H1 (cell line): Measurements from ENCODE around the gene FBLN2. TPM values are rescaled to one million over a fixed set of nuclear protein-coding genes. Genes with fewer than 3 reads are reported as not detected.
A peak's percentile ranks its signal among the peaks of the same experiment; 100 is the strongest.

Source experiments
- CTCF ChIA-PET: fragments of 300-600 bp; sonication (Branson Sonifier 250); formaldehyde crosslinking; loops from one replicate; lab custom pipeline; 2021; ENCODE audit not compliant: partially characterized antibody; lab: Charles Lee
- POLR2A ChIA-PET: fragments of 300-600 bp; sonication (Branson Sonifier 250); formaldehyde crosslinking; loops from one replicate; lab custom pipeline; 2021; ENCODE audit warnings: inconsistent platforms; ENCODE audit not compliant: partially characterized antibody; lab: Charles Lee
- DNase-seq, 2 experiments: peaks; one replicate each; pipeline versions ENCODE4 v3.0.0 to v3.0.0-alpha.2; 2010 to 2022; ENCODE audit warnings: low spot score in 2 of 2, low read depth in 1 of 2, mixed read lengths in 1 of 2
- FAIRE-seq: peaks from 2 replicates; lab custom pipeline; 2011; peaks lifted over from hg19 to GRCh38; lab: Jason Lieb, UNC
- H2AFZ ChIP-seq: 2 replicates; pipeline ENCODE4 v1.8.1; 2012; ENCODE audit warnings: low read length, inconsistent platforms
- H2AK5ac ChIP-seq: 2 replicates; pipeline ENCODE4 v1.6.1; 2013; ENCODE audit warnings: low read depth, low read length
- H2BK120ac ChIP-seq: replicated peaks from 2 replicates; pipeline ENCODE3; 2013; ENCODE audit warnings: low read depth, low read length, inconsistent platforms
- H2BK12ac ChIP-seq: 2 replicates; pipeline ENCODE4 v1.6.1; 2013; ENCODE audit warnings: low read depth, low read length
- H2BK15ac ChIP-seq: 2 replicates; pipeline ENCODE4 v1.6.1; 2013; ENCODE audit warnings: low read length
- H2BK20ac ChIP-seq: 2 replicates; pipeline ENCODE4 v1.6.1; 2013; ENCODE audit warnings: low read length
- H2BK5ac ChIP-seq: 2 replicates; pipeline ENCODE4 v1.6.1; 2013; ENCODE audit warnings: low read depth, low read length
- H3K14ac ChIP-seq: 2 replicates; pipeline ENCODE4 v1.6.1; 2013; ENCODE audit warnings: inconsistent platforms; ENCODE audit not compliant: insufficient read length
- H3K18ac ChIP-seq: 2 replicates; pipeline ENCODE4 v1.6.1; 2013; ENCODE audit warnings: low read length; ENCODE audit errors: extremely low read depth
- H3K23ac ChIP-seq: 2 replicates; pipeline ENCODE4 v1.6.1; 2013; ENCODE audit warnings: inconsistent platforms; ENCODE audit not compliant: insufficient read length
- H3K23me2 ChIP-seq: 2 replicates; pipeline ENCODE4 v1.6.1; 2013; ENCODE audit warnings: low read depth, low read length
- H3K27ac ChIP-seq: 2 replicates; pipeline ENCODE4 v1.6.1; 2011; ENCODE audit warnings: low read depth, low read length, inconsistent platforms
- H3K27me3 ChIP-seq, 4 experiments: replicated peaks in 1 of 4; 1 replicate in 1 of 4; 2 replicates in 3 of 4; pipeline versions ENCODE4 v1.6.1 to v1.8.1; 2011 to 2013; ENCODE audit warnings: low read length in 3 of 4, mild to moderate bottlenecking in 3 of 4, inconsistent platforms in 2 of 4, mixed read lengths in 2 of 4, moderate library complexity in 1 of 4; ENCODE audit not compliant: control insufficient read depth in 3 of 4, insufficient read depth in 3 of 4; ENCODE audit errors: extremely low read depth in 1 of 4
- H3K36me3 ChIP-seq, 4 experiments: 2 replicates each; pipeline versions ENCODE4 v1.6.1 to v1.8.1; 2011 to 2013; ENCODE audit warnings: mild to moderate bottlenecking in 4 of 4, low read length in 3 of 4, moderate library complexity in 2 of 4, control low read depth in 1 of 4, inconsistent platforms in 1 of 4; ENCODE audit not compliant: insufficient read depth in 4 of 4, control insufficient read depth in 2 of 4
- H3K4ac ChIP-seq: replicated peaks from 2 replicates; pipeline ENCODE3; 2013; ENCODE audit warnings: low read length, low read depth, mixed read lengths, inconsistent platforms; ENCODE audit not compliant: insufficient read length
- H3K4me1 ChIP-seq, 4 experiments: replicated peaks in 1 of 4; 1 replicate in 1 of 4; 2 replicates in 3 of 4; pipeline versions ENCODE4 v1.6.1 to v1.8.1; 2011 to 2013; ENCODE audit warnings: low read length in 3 of 4, inconsistent platforms in 2 of 4, mixed read lengths in 1 of 4; ENCODE audit not compliant: insufficient read depth in 4 of 4, control insufficient read depth in 3 of 4
- H3K4me2 ChIP-seq, 2 experiments: 2 replicates each; pipeline versions ENCODE4 v1.6.1 to v1.8.1; 2011 to 2013; ENCODE audit warnings: low read depth in 2 of 2, low read length in 2 of 2, control low read depth in 1 of 2, inconsistent platforms in 1 of 2, mild to moderate bottlenecking in 1 of 2; ENCODE audit not compliant: insufficient read depth in 1 of 2
- H3K4me3 ChIP-seq, 4 experiments: fragments of 200-600, 300-600 bp in 1 of 4; sonication (generic), shearing (Covaris generic), sonication (Bioruptor Twin) in 1 of 4; 2 replicates each; pipeline versions ENCODE4 v1.5.1 to v1.8.1; 2011 to 2016; ENCODE audit warnings: low read length in 4 of 4, low read depth in 3 of 4, control low read depth in 2 of 4, inconsistent platforms in 2 of 4, mild to moderate bottlenecking in 2 of 4, mixed read lengths in 1 of 4, moderate library complexity in 1 of 4; ENCODE audit not compliant: insufficient read depth in 2 of 4; ENCODE audit errors: extremely low read depth in 1 of 4
- H3K56ac ChIP-seq: replicated peaks from 2 replicates; pipeline ENCODE3; 2013; ENCODE audit warnings: low read depth, mild to moderate bottlenecking, mixed read lengths, low read length, inconsistent platforms; ENCODE audit not compliant: insufficient read length
- H3K79me1 ChIP-seq: 2 replicates; pipeline ENCODE4 v1.6.1; 2013; ENCODE audit warnings: low read depth, low read length, control low read depth
- H3K79me2 ChIP-seq, 2 experiments: 2 replicates each; pipeline versions ENCODE4 v1.6.1 to v1.8.1; 2012 to 2013; ENCODE audit warnings: low read length in 2 of 2, mild to moderate bottlenecking in 2 of 2, inconsistent platforms in 1 of 2; ENCODE audit not compliant: insufficient read depth in 2 of 2, control insufficient read depth in 1 of 2
- H3K9ac ChIP-seq, 4 experiments: replicated peaks in 1 of 4; 1 replicate in 1 of 4; 2 replicates in 3 of 4; pipeline versions ENCODE4 v1.6.1 to v1.8.1; 2011 to 2013; ENCODE audit warnings: low read depth in 3 of 4, low read length in 3 of 4, control low read depth in 2 of 4, mild to moderate bottlenecking in 2 of 4, moderate library complexity in 2 of 4, inconsistent platforms in 1 of 4; ENCODE audit errors: extremely low read depth in 1 of 4
- H3K9me3 ChIP-seq, 2 experiments: 2 replicates each; pipeline versions ENCODE4 v1.6.1 to v1.8.1; 2012 to 2013; ENCODE audit warnings: mild to moderate bottlenecking in 2 of 2, moderate library complexity in 2 of 2, control low read depth in 1 of 2, inconsistent platforms in 1 of 2, low read depth in 1 of 2, low read length in 1 of 2, mixed read lengths in 1 of 2; ENCODE audit not compliant: insufficient read depth in 2 of 2
- H4K20me1 ChIP-seq, 2 experiments: replicated peaks in 1 of 2; 2 replicates each; pipeline versions ENCODE3 to v1.8.1; 2011 to 2013; ENCODE audit warnings: inconsistent platforms in 2 of 2, low read length in 2 of 2, mild to moderate bottlenecking in 1 of 2; ENCODE audit not compliant: insufficient read depth in 2 of 2, control insufficient read depth in 1 of 2
- H4K5ac ChIP-seq: 2 replicates; pipeline ENCODE4 v1.6.1; 2013; ENCODE audit warnings: low read length, low read depth, mixed read lengths, inconsistent platforms; ENCODE audit not compliant: insufficient read length
- H4K8ac ChIP-seq: 2 replicates; pipeline ENCODE4 v1.8.0; 2013; ENCODE audit warnings: mild to moderate bottlenecking, moderate library complexity, low read length, inconsistent platforms; ENCODE audit not compliant: insufficient read depth; ENCODE audit errors: extremely low read depth
- H4K91ac ChIP-seq: replicated peaks from 2 replicates; pipeline ENCODE3; 2013; ENCODE audit warnings: low read length, mixed read lengths, inconsistent platforms; ENCODE audit not compliant: insufficient read length
- BACH1 ChIP-seq: IDR thresholded peaks from 2 replicates; pipeline ENCODE4 v1.6.1; 2012; ENCODE audit warnings: low read length, improper control_type of control experiment
- BCL11A ChIP-seq, 2 experiments: IDR thresholded peaks; one replicate each; pipeline ENCODE4 v1.6.1; 2011; ENCODE audit warnings: low read depth in 2 of 2, low read length in 2 of 2, mild to moderate bottlenecking in 2 of 2
- E2F6 ChIP-seq: IDR thresholded peaks from 2 replicates; pipeline ENCODE4 v1.6.1; 2012; ENCODE audit warnings: inconsistent platforms
- EGR1 ChIP-seq: IDR thresholded peaks from 2 replicates; pipeline ENCODE4 v1.6.1; 2011; ENCODE audit warnings: low read depth, low read length, borderline replicate concordance
- EZH2 ChIP-seq: fragments of 200-600 bp; sonication (generic); IDR thresholded peaks from 2 replicates; pipeline ENCODE4 v1.7.1; 2012; ENCODE audit warnings: low read depth, mild to moderate bottlenecking, moderate library complexity, low read length, inconsistent platforms; ENCODE audit not compliant: severe bottlenecking
- FOSL1 ChIP-seq: IDR thresholded peaks from 2 replicates; pipeline ENCODE4 v1.6.1; 2011; ENCODE audit warnings: mild to moderate bottlenecking, low read depth, low read length, moderate library complexity; ENCODE audit not compliant: insufficient read depth
- HDAC2 ChIP-seq, 2 experiments: fragments of 300-600 bp in 1 of 2; sonication (generic) in 1 of 2; IDR thresholded peaks; 2 replicates each; pipeline ENCODE4 v1.6.1; 2011 to 2012; ENCODE audit warnings: low read depth in 2 of 2, low read length in 2 of 2, mild to moderate bottlenecking in 2 of 2, moderate library complexity in 2 of 2, borderline replicate concordance in 1 of 2, inconsistent platforms in 1 of 2
- JUN ChIP-seq: IDR thresholded peaks from 2 replicates; pipeline ENCODE4 v1.6.1; 2011; ENCODE audit warnings: low read depth, mild to moderate bottlenecking, improper control_type of control experiment, low read length
- JUND ChIP-seq: IDR thresholded peaks from 2 replicates; pipeline ENCODE4 v1.6.1; 2011; ENCODE audit warnings: mild to moderate bottlenecking, improper control_type of control experiment, low read length
- POU5F1 ChIP-seq: IDR thresholded peaks from 2 replicates; pipeline ENCODE4 v1.6.1; 2011; ENCODE audit warnings: low read depth, mild to moderate bottlenecking, low read length, moderate library complexity
- SIRT6 ChIP-seq: IDR thresholded peaks from one replicate; pipeline ENCODE4 v1.7.1; 2012; ENCODE audit warnings: low read length, inconsistent platforms
- SRF ChIP-seq: IDR thresholded peaks from 2 replicates; pipeline ENCODE4 v1.6.1; 2011; ENCODE audit warnings: mild to moderate bottlenecking, low read depth, low read length, moderate library complexity
- TCF12 ChIP-seq: IDR thresholded peaks from 2 replicates; pipeline ENCODE4 v1.6.1; 2011; ENCODE audit warnings: low read depth, mild to moderate bottlenecking, low read length
- WGBS, 2 experiments: shearing (Covaris generic) in 1 of 2; methylation state at CpG; one replicate each; pipeline versions ENCODE4 v1.1.6 to v1.1.7; 2013 to 2015; ENCODE audit warnings: low lambda C conversion rate in 2 of 2, mixed read lengths in 2 of 2, inconsistent platforms in 1 of 2, low coverage in 1 of 2, missing lambda C conversion rate in 1 of 2; ENCODE audit not compliant: insufficient replicate concordance in 2 of 2, insufficient coverage in 1 of 2, insufficient read length in 1 of 2; ENCODE audit errors: extremely low coverage in 1 of 2, missing lambda C conversion rate in 1 of 2; 5-methylcytosine and 5-hydroxymethylcytosine counted together
- polyA plus RNA-seq, 7 experiments: library from polyadenylated mRNA; depleted of rRNA in 3 of 7; stranded (reverse) in 5 of 7; unstranded in 2 of 7; fragments of >200 nt in 5 of 7; fragments of 200-250 nt in 2 of 7; gene quantifications; 1 replicate in 5 of 7; 2 replicates in 1 of 7; 4 replicates in 1 of 7; pipeline versions ENCODE4 v1.2.1 to v1.2.3, GENCODE V29; 2011 to 2013; ENCODE audit warnings: missing spikeins in 2 of 7, mixed read lengths in 2 of 7
- total RNA-seq: library from RNA; stranded (reverse); fragmentation: NEBNext Ultra II Directional; extraction: Animal tissue kit (Norgen Biotek cat#: 25700); gene quantifications from 2 replicates; pipeline ENCODE4 v1.2.1, GENCODE V29; 2021

The FBLN2 gene
- total and polyA plus RNA-seq, 2 of the 8 experiments (the other 6 are each of a cell fraction or from before 2014, with no cell fraction given), result 17.4 to 24.2 TPM

- no peak overlapping the region for H4K91ac ChIP-seq
- no peak overlapping the region for H3K4me3 ChIP-seq
- H3K23ac ChIP-seq, result no peak overlapping the region
- no peak overlapping the region for H2BK20ac ChIP-seq
- H3K79me1 ChIP-seq, result no peaks in the 10 kb centered on the region
- no peak overlapping the region for H3K4ac ChIP-seq
- no peak overlapping the region for H3K56ac ChIP-seq
- CTCF ChIA-PET, result interaction anchor here (0.7 to 1.2 kb wide), 5 partner anchors 26 to 616 kb away, joined by 3 to 4 read pairs (median 4); no protein-coding TSS in a partner anchor
- H2BK15ac ChIP-seq, result no peak overlapping the region
- H3K9ac ChIP-seq, result no peak overlapping the region
- no peaks in the 10 kb centered on the region for H3K36me3 ChIP-seq
- no peak overlapping the region for H4K8ac ChIP-seq
- no peak overlapping the region for H2BK5ac ChIP-seq
- H3K18ac ChIP-seq, result no peak overlapping the region
- H2AK5ac ChIP-seq, result no peak overlapping the region
- TF ChIP-seq EGR1, result peak; percentile 87
- TF ChIP-seq BACH1, result no peak
- TF ChIP-seq SRF, result no peak
- no peak for TF ChIP-seq E2F6
- peak; percentile 39; the same call in 1 of the 2 replicates for TF ChIP-seq FOSL1
- no peak for TF ChIP-seq JUN
- no peak for TF ChIP-seq EZH2
- TF ChIP-seq POU5F1, result no peak
- no peak for TF ChIP-seq HDAC2 (IDR thresholded peaks at IDR 0.05; ENCODE audit: borderline replicate concordance in 1 of 2, low read depth in 2 of 2, low read length in 2 of 2)
- no peak for TF ChIP-seq TCF12
- TF ChIP-seq SIRT6, result no peak
- TF ChIP-seq JUND, result no peak
- no peak for TF ChIP-seq BCL11A (IDR thresholded peaks at IDR 0.05; ENCODE audit: low read depth in 2 of 2, low read length in 2 of 2)
- H3K4me2 ChIP-seq, result no peak overlapping the region
- no peaks in the 10 kb centered on the region for H3K23me2 ChIP-seq
- POLR2A ChIA-PET, result interaction anchor here (0.7 kb wide), 1 partner anchor 259 kb away, joined by 3 read pairs; no protein-coding TSS in a partner anchor
- 83% methylated on average over 8 of the region's 8 CpGs; no CpG with 5 or more reads in 1 of the 2 experiments for WGBS, 2 experiments
- H2AFZ ChIP-seq, result no peak overlapping the region
- no peak overlapping the region for H3K14ac ChIP-seq
- H3K4me1 ChIP-seq, result peaks cover 0 to 7% (median 3%) of the 10 kb centered on the region in 4 experiments; a peak in 3 of 7 replicates
- no peaks in the 10 kb centered on the region for H3K9me3 ChIP-seq
- no peaks in the 10 kb centered on the region for H4K20me1 ChIP-seq
- H2BK12ac ChIP-seq, result no peak overlapping the region
- FAIRE-seq (no peak), DNase-seq (no peak)
- H3K27ac ChIP-seq, result no peak overlapping the region
- no peak overlapping the region for H2BK120ac ChIP-seq
- no peaks in the 10 kb centered on the region for H3K27me3 ChIP-seq
- no peaks in the 10 kb centered on the region for H3K79me2 ChIP-seq
- no peak overlapping the region for H4K5ac ChIP-seq
These were observed 75.8 kb downstream of the FBLN2 start for GRCh38 chr3:13624671-13625125.
